Ovary (tissue), 9 donors: ENCODE data around the gene FANCD2OS. TPM values are rescaled to one million over a fixed set of nuclear protein-coding genes. Genes with fewer than 3 reads are reported as not detected.
A peak's percentile ranks its signal among the peaks of the same experiment; 100 is the strongest.
"Not testable (repeated sequence)": the region's sequence is repeated elsewhere in the genome, so short reads cannot be mapped to it uniquely, and the experiment has no call there.

Experiments
- DNase-seq, 5 donors: peaks; one replicate each; pipeline ENCODE4 v3.0.0-alpha.2; 2019 to 2020
- H3K27ac ChIP-seq, 2 donors: fragments of 200-600 bp; one replicate each; pipeline versions ENCODE4 v1.5.1 to v1.8.0; 2019 to 2022
- H3K27me3 ChIP-seq: fragments of 200-600 bp; one replicate; pipeline ENCODE4 v1.8.0; 2022
- H3K36me3 ChIP-seq: fragments of 200-600 bp; sonication (generic); one replicate; pipeline ENCODE4 v1.5.1; 2019
- H3K4me1 ChIP-seq: one replicate; pipeline ENCODE4 v1.8.1; 2013; ENCODE audit warnings: mild to moderate bottlenecking, moderate library complexity; ENCODE audit not compliant: insufficient read depth
- H3K4me3 ChIP-seq: fragments of 200-600 bp; sonication (generic); one replicate; pipeline ENCODE4 v1.5.1; 2017
- H3K9me3 ChIP-seq, 2 donors: fragments of 200-600 bp in 1 of 2; sonication (generic) in 1 of 2; one replicate each; pipeline versions ENCODE4 v1.5.1 to v1.8.1; 2013 to 2019; ENCODE audit warnings: mild to moderate bottlenecking in 1 of 2, moderate library complexity in 1 of 2
- EP300 ChIP-seq: sonication (generic); formaldehyde crosslinking; IDR thresholded peaks from one replicate; pipeline ENCODE4 v1.6.1; 2017; ENCODE audit warnings: antibody characterized with exemption
- POLR2A ChIP-seq: fragments of 450-650 bp; IDR thresholded peaks from one replicate; pipeline ENCODE4 v1.6.1; 2017; ENCODE audit warnings: antibody characterized with exemption, mild to moderate bottlenecking, moderate library complexity
- WGBS, 3 donors: extraction: QIAGEN DNeasy Blood & Tissue Kit in 1 of 3; methylation state at CpG; one replicate each; pipeline versions ENCODE4 v1.1.5 to v1.1.7; 2013 to 2017; 5-methylcytosine and 5-hydroxymethylcytosine counted together
- intact Hi-C, 4 donors: fragments of 100-400 bp; cut with DNase I; formaldehyde crosslinking; loops; one replicate each; pipeline versions ENCODE4 v1.11.0 to v1.15.1; 2022 to 2023
- polyA plus RNA-seq, 2 donors: library from polyadenylated mRNA; stranded (reverse); fragments of 200-250 nt in 1 of 2; fragments of 350-450 nt in 1 of 2; fragmentation: Illumina TruSeq in 1 of 2; extraction: RNeasy Lipid Tissue Mini Kit (QIAGEN cat#74804) in 1 of 2; gene quantifications; one replicate each; pipeline ENCODE4 v1.2.3, GENCODE V29; 2013 to 2014
- total RNA-seq, 7 donors: library from RNA; depleted of rRNA in 2 of 7; stranded (reverse); fragments of >200 nt in 2 of 7; fragmentation: NEBNext Ultra II Directional in 3 of 7; extraction: Animal tissue kit (Norgen Biotek cat#: 25700) in 3 of 7; gene quantifications; one replicate each; pipeline versions ENCODE4 v1.1.0 to v1.2.4, GENCODE V29; 2016 to 2023
- TF ChIP-seq, protein P1 (sequence below), 3 donors: fragments of 450-650 bp in 2 of 3; fragments of 200-600 bp in 1 of 3; IDR thresholded peaks; one replicate each; pipeline versions ENCODE4 v1.5.1 to v1.8.0; 2016 to 2022; ENCODE audit warnings: antibody characterized with exemption in 3 of 3, mild to moderate bottlenecking in 1 of 3
- donor health status: DM: no; HTN: no; CAD: no; lungs with moderate emphysema.
- donor health status: DM: no; HTN: no; CAD: no.
- donor health status: Bipolar disorder and iron deficiency.
- donor health status: DM: yes; HTN: yes; CAD: no.
- donor health status: DM: no; HTN: no; CAD: no.
- donor health status: DM: yes; HTN: yes; CAD: no.

FANCD2OS gene
- total and polyA plus RNA-seq, 9 donors, result not detected

GRCh38 chr3:10142707-10143560 lies 34.9 kb upstream of the FANCD2OS start:
- no peak overlapping the region for H3K27ac ChIP-seq

DNA sequence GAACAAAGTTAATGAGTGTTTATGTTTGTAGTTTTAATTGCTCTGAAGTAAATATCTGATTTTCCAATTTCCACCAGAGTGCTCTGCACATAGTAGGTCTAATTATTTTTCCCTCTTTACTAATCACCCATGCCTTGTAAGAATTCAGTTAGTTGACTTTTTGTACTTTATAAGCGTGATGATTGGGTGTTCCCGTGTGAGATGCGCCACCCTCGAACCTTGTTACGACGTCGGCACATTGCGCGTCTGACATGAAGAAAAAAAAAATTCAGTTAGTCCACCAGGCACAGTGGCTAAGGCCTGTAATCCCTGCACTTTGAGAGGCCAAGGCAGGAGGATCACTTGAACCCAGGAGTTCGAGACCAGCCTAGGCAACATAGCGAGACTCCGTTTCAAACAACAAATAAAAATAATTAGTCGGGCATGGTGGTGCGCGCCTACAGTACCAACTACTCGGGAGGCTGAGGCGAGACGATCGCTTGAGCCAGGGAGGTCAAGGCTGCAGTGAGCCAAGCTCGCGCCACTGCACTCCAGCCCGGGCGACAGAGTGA lies 33.0 kb upstream of the FANCD2OS start:
- 64 to 75% (median 67%) methylated on average over 23 of the region's 23 CpGs for WGBS, 3 donors
- no peak for TF ChIP-seq POLR2A
- TF ChIP-seq, protein P1, sequence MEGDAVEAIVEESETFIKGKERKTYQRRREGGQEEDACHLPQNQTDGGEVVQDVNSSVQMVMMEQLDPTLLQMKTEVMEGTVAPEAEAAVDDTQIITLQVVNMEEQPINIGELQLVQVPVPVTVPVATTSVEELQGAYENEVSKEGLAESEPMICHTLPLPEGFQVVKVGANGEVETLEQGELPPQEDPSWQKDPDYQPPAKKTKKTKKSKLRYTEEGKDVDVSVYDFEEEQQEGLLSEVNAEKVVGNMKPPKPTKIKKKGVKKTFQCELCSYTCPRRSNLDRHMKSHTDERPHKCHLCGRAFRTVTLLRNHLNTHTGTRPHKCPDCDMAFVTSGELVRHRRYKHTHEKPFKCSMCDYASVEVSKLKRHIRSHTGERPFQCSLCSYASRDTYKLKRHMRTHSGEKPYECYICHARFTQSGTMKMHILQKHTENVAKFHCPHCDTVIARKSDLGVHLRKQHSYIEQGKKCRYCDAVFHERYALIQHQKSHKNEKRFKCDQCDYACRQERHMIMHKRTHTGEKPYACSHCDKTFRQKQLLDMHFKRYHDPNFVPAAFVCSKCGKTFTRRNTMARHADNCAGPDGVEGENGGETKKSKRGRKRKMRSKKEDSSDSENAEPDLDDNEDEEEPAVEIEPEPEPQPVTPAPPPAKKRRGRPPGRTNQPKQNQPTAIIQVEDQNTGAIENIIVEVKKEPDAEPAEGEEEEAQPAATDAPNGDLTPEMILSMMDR (IDR thresholded peaks at IDR 0.05), result no peak
- no peak for TF ChIP-seq EP300
- no peaks in the 10 kb centered on the region for H3K9me3 ChIP-seq
- H3K4me3 ChIP-seq, result no peak overlapping the region
- H3K36me3 ChIP-seq, result no peaks in the 10 kb centered on the region
- H3K27ac ChIP-seq, result peak overlapping the region in 1 of 2 donors; percentile 92
- DNase-seq, result peak in 1 of 5 donors; percentile 22
- intact Hi-C loops, result no loop called here
- H3K4me1 ChIP-seq, result peaks cover 12% of the 10 kb centered on the region
- no peaks in the 10 kb centered on the region for H3K27me3 ChIP-seq

More at GRCh38 chr3:10142707-10143560, 34.9 kb upstream of the FANCD2OS start:
- Histone ChIP-seq H3K36me3 (no peaks in the 10 kb centered on the region), H3K4me1 (peaks cover 12% of the 10 kb centered on the region), H3K27me3 (no peaks in the 10 kb centered on the region), H3K4me3 (peak overlapping the region; percentile 61), H3K9me3 (no peaks in the 10 kb centered on the region)
- WGBS, 3 donors, result 62 to 75% (median 62%) methylated on average over 29 of the region's 29 CpGs
- peak in 2 of 5 donors; percentile 24 to 41 for DNase-seq
- TF ChIP-seq POLR2A (no peak), EP300 (no peak)
- intact Hi-C loops, result no loop called here

DNA sequence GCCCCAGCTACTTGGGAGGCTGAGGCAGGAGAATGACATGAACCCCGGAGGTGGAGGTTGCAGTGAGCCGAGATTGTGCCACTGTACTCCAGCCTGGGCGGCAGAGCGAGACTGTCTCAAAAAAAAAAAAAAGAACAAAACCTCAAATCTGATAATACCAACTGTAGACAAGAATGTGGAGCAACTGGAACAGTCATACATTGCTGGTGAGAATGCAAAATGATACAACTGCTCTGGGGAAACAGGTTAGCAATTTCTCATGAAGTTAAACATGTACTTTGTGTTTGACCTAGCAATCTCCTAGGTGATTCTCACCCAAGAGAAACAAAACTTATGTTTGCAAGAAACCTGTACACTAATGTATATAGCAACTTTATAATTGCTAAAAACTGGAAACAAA lies 29.1 kb upstream of the FANCD2OS start:
- Histone ChIP-seq H3K36me3 (no peaks in the 10 kb centered on the region), H3K4me1 (peaks cover 1% of the 10 kb centered on the region), H3K27me3 (no peaks in the 10 kb centered on the region), H3K27ac (no peak overlapping the region), H3K4me3 (no peak overlapping the region), H3K9me3 (no peaks in the 10 kb centered on the region)
- intact Hi-C loops, result no loop called here
- WGBS, 3 donors, result 81 to 93% (median 85%) methylated on average over 4 of the region's 4 CpGs
- DNase-seq, result no peak
- TF ChIP-seq POLR2A (no peak), EP300 (no peak)
- TF ChIP-seq, protein P1 (IDR thresholded peaks at IDR 0.05), result no peak

DNA sequence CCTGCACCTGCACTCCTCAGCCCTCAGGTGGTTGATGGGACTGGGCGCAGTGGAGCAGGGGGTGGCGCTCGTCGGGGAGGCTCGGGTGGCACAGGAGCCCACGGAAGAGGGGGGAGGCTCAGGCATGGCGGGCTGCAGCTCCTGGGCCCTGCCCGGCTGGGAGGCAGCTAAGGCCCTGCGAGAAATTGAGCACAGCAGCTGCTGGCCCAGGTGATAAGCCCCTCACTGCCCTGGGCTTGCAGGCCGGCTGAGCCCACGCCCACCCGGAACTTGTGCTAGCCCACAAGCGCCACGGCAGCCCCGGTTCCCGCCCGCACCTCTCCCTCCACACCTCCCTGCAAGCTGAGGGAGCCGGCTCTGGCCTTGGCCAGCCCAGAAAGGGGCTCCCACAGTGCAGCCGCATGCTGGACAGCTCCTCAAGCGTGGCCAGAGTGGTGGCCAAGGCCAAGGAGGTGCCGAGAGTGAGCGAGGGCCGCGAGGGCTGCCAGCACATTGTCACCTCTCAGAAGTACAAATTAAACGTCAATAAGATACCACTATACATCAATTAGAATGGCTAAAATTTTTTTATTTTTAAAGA lies 28.5 kb upstream of the FANCD2OS start:
- Histone ChIP-seq H3K4me1 (peaks cover 1% of the 10 kb centered on the region), H3K36me3 (no peaks in the 10 kb centered on the region), H3K9me3 (no peaks in the 10 kb centered on the region), H3K27ac (no peak overlapping the region), H3K27me3 (no peaks in the 10 kb centered on the region), H3K4me3 (no peak overlapping the region)
- intact Hi-C loops, result no loop called here
- WGBS, 3 donors, result 82 to 90% (median 83%) methylated on average over 25 of the region's 25 CpGs
- no peak for DNase-seq
- TF ChIP-seq POLR2A, result no peak
- TF ChIP-seq EP300, result no peak
- TF ChIP-seq, protein P1 (IDR thresholded peaks at IDR 0.05), result no peak

DNA sequence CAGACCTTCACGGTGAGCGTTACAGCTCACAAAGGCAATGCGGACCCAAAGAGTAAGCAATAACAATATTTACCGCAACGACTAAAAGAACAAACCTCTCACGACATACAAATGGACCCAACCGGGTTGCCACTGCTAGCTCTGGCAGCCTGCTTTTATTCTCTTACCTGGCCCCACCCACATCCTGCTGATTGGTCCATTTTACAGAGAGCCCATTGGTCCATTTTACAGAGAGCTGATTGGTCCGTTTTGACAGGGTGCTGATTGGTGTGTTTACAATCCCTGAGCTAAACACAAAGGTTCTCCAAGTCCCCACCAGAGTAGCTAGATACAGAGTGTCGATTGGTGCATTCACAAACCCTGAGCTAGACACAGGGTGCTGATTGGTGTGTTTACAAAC lies 27.8 kb upstream of the FANCD2OS start:
- WGBS, 3 donors, result 89 to 95% (median 93%) methylated on average over 9 of the region's 9 CpGs
- H3K9me3 ChIP-seq, H3K36me3 ChIP-seq, H3K4me3 ChIP-seq, intact Hi-C loops, H3K4me1 ChIP-seq, DNase-seq, H3K27ac ChIP-seq, H3K27me3 ChIP-seq: not testable (repeated sequence)
